ENCODE data around the gene TCEAL4.

Gene TCEAL4

GRCh38 chrX:103585411-103586313 is at the start of gene TCEAL4:
TSS of gene TCEAL4 (plus strand) at chrX:103585515. CDS start at chrX:103586676, 1,161 bp downstream.
- peak; percentile 67 for DNase-seq (ENCODE audit: low spot score)

- DNase-seq (ENCODE audit: low spot score): no peak
These were observed 49.2 kb upstream of the TCEAL4 start for GRCh38 chrX:103536071-103536470.

- DNase-seq (ENCODE audit: low spot score): no peak
These were observed 48.6 kb upstream of the TCEAL4 start for GRCh38 chrX:103536732-103537131.

GRCh38 chrX:103537871-103538387 is 47.4 kb upstream of the TCEAL4 start:
- DNase-seq (ENCODE audit: low spot score): no peak

- no peak for DNase-seq (ENCODE audit: low spot score)
These were observed 46.6 kb upstream of the TCEAL4 start for GRCh38 chrX:103538728-103539127.

GRCh38 chrX:103539695-103540094 is 45.6 kb upstream of the TCEAL4 start:
- DNase-seq (ENCODE audit: low spot score): no peak

GRCh38 chrX:103540145-103540544 is 45.2 kb upstream of the TCEAL4 start:
- DNase-seq (ENCODE audit: low spot score): no peak

- DNase-seq (ENCODE audit: low spot score): no peak
These were observed 35.4 kb upstream of the TCEAL4 start for GRCh38 chrX:103549916-103550315.

GRCh38 chrX:103550415-103551051 is 34.8 kb upstream of the TCEAL4 start:
- DNase-seq (ENCODE audit: low spot score): no peak

- DNase-seq (ENCODE audit: low spot score): no peak
These were observed 33.1 kb upstream of the TCEAL4 start for GRCh38 chrX:103552236-103552635.

GRCh38 chrX:103554687-103555424 is 30.5 kb upstream of the TCEAL4 start:
- peak; percentile 83 for DNase-seq (ENCODE audit: low spot score)

- DNase-seq (ENCODE audit: low spot score): no peak
These were observed 28.2 kb upstream of the TCEAL4 start for GRCh38 chrX:103556963-103557612.

- DNase-seq (ENCODE audit: low spot score): no peak
These were observed 25.1 kb upstream of the TCEAL4 start for GRCh38 chrX:103560256-103560655.

- no peak for DNase-seq (ENCODE audit: low spot score)
These were observed 22.5 kb upstream of the TCEAL4 start for GRCh38 chrX:103562801-103563200.

- no peak for DNase-seq (ENCODE audit: low spot score)
These were observed 20.1 kb upstream of the TCEAL4 start for GRCh38 chrX:103565197-103565596.

GRCh38 chrX:103565752-103566151 is 19.6 kb upstream of the TCEAL4 start:
- DNase-seq (ENCODE audit: low spot score): no peak

- DNase-seq (ENCODE audit: low spot score): no peak
These were observed 14.2 kb upstream of the TCEAL4 start for GRCh38 chrX:103571121-103571520.

GRCh38 chrX:103571726-103572125 is 13.6 kb upstream of the TCEAL4 start:
- no peak for DNase-seq (ENCODE audit: low spot score)

- no peak for DNase-seq (ENCODE audit: low spot score)
These were observed 12.1 kb upstream of the TCEAL4 start for GRCh38 chrX:103573202-103573601.

GRCh38 chrX:103584596-103584995 is 719 bp upstream of the TCEAL4 start:
- peak; percentile 4 for DNase-seq (ENCODE audit: low spot score)

GRCh38 chrX:103586314-103586646 is 965 bp downstream of the TCEAL4 start:
- DNase-seq (ENCODE audit: low spot score): peak; percentile 17

- DNase-seq (ENCODE audit: low spot score): no peak
These were observed 1.3 kb downstream of the TCEAL4 start for GRCh38 chrX:103586659-103587058.
